C4-2B (cell line): Measurements from ENCODE around the gene CRYGB.

Experiments used
- CTCF ChIP-seq: fragments of 450-650 bp; conservative IDR thresholded peaks from 2 replicates; pipeline ENCODE4 v1.5.1; 2017; ENCODE audit warnings: mild to moderate bottlenecking
- ZFX ChIP-seq: fragments of 450-650 bp; IDR thresholded peaks from 2 replicates; pipeline ENCODE4 v1.6.1; 2017

GRCh38 chr2:208150094-208150493 lies 4.1 kb upstream of the CRYGB start:
- TF ChIP-seq CTCF (no peak), ZFX (no peak)
